ENCODE data around the gene ABCC3. TPM values are rescaled to one million over a fixed set of nuclear protein-coding genes. Genes with fewer than 3 reads are reported as not detected.
A peak's percentile ranks its signal among the peaks of the same experiment; 100 is the strongest.

The ABCC3 gene
- total and polyA plus RNA-seq, 9 of the 15 experiments (the other 6 are each of a cell fraction or from before 2014, with no cell fraction given): 0.03 to 1.6 (median 0.42) TPM; not detected in 5

DNA sequence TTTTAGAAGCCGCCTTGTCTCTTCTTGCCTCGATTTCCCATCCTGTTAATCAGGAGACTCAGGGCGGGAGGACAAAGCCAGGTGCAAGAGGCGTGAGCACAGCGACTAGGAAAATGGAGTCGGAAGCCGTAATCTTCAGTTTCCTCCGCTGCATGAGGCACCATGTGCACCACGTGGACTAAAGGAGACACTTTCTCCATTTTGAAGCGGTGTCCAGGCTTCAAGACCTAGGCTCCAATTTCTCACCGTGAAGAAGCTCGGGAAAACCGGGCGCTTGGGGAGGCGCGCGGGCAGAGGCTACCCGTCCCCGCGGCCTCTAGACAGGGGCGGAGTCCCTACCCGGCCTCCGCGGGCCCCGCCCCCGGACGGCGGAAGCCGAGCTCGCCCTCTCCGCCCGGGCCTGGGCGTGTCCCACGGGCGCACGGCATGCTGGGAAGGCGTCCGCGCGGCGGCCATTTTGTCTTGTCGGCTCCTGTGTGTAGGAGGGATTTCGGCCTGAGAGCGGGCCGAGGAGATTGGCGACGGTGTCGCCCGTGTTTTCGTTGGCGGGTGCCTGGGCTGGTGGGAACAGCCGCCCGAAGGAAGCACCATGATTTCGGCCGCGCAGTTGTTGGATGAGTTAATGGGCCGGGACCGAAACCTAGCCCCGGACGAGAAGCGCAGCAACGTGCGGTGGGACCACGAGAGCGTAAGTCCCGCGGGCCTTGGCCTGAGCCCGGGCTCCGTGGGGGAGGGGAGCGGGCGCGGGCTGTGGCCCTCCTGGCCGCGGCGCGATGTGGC is 84.7 kb downstream of the ABCC3 start, which contains the start of gene LUC7L3 (continued):
- TF ChIP-seq, protein P1, sequence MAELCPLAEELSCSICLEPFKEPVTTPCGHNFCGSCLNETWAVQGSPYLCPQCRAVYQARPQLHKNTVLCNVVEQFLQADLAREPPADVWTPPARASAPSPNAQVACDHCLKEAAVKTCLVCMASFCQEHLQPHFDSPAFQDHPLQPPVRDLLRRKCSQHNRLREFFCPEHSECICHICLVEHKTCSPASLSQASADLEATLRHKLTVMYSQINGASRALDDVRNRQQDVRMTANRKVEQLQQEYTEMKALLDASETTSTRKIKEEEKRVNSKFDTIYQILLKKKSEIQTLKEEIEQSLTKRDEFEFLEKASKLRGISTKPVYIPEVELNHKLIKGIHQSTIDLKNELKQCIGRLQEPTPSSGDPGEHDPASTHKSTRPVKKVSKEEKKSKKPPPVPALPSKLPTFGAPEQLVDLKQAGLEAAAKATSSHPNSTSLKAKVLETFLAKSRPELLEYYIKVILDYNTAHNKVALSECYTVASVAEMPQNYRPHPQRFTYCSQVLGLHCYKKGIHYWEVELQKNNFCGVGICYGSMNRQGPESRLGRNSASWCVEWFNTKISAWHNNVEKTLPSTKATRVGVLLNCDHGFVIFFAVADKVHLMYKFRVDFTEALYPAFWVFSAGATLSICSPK (IDR thresholded peaks at IDR 0.05; ENCODE audit: borderline replicate concordance): no peak
- TF ChIP-seq COPS2 (conservative IDR thresholded peaks at IDR 0.05): no peak
- TF ChIP-seq TAF1 (IDR thresholded peaks at IDR 0.05; ENCODE audit: control insufficient read depth, extremely low read depth, insufficient read depth, low read length, severe bottlenecking): peak; percentile 88
- peak; percentile 8 to 35; a peak in 2 of 4 replicates for TF ChIP-seq NONO (IDR thresholded peaks at IDR 0.05; ENCODE audit: low read depth in 2 of 2, low read length in 1 of 2)
- TF ChIP-seq TCF7L2 (IDR thresholded peaks at IDR 0.05; ENCODE audit: low read depth, low read length): no peak
- TF ChIP-seq ID3 (CRISPR knock-in tag; IDR thresholded peaks at IDR 0.05): no peak
- TF ChIP-seq ID3 (tag; IDR thresholded peaks at IDR 0.05): peak; percentile 78; the same call in 1 of the 2 replicates
- no peak for TF ChIP-seq ZNF408 (CRISPR knock-in tag; IDR thresholded peaks at IDR 0.05; ENCODE audit: low read depth)
- TF ChIP-seq NCOA2 (IDR thresholded peaks at IDR 0.05; ENCODE audit: partially characterized antibody in 2 of 2): no peak
- TF ChIP-seq PML (IDR thresholded peaks at IDR 0.05; ENCODE audit: low read length): peak; percentile 83
- peak; percentile 40; the same call in 1 of the 2 replicates for TF ChIP-seq MBD2 (IDR thresholded peaks at IDR 0.05; ENCODE audit: borderline replicate concordance, low read depth)
- no peak for TF ChIP-seq ZNF778 (CRISPR knock-in tag; IDR thresholded peaks at IDR 0.05)
- TF ChIP-seq MEF2D (tag; conservative IDR thresholded peaks at IDR 0.05; ENCODE audit: low read depth): no peak
- TF ChIP-seq ZFX (CRISPR knock-in tag; IDR thresholded peaks at IDR 0.05): peak; percentile 98
- TF ChIP-seq JUND (IDR thresholded peaks at IDR 0.05; ENCODE audit: borderline replicate concordance, low read depth, low read length): peak; percentile 37; the same call in 1 of the 2 replicates
- no peak; the same call in 2 of the 3 replicates for TF ChIP-seq JUND (tag; IDR thresholded peaks at IDR 0.05; ENCODE audit: borderline replicate concordance, low read depth, low read length)
- TF ChIP-seq ZSCAN32 (CRISPR knock-in tag; IDR thresholded peaks at IDR 0.05): no peak
- TF ChIP-seq ETS1 (conservative IDR thresholded peaks at IDR 0.05; ENCODE audit: control insufficient read depth, low read depth, low read length): no peak; the same call in 1 of the 2 replicates
- TF ChIP-seq ZNF583 (CRISPR knock-in tag; IDR thresholded peaks at IDR 0.05): no peak
- TF ChIP-seq CBFA2T2 (conservative IDR thresholded peaks at IDR 0.05): no peak; the same call in 1 of the 2 replicates
- peak; percentile 46; the same call in 1 of the 2 replicates for TF ChIP-seq HNRNPL (IDR thresholded peaks at IDR 0.05; ENCODE audit: low read depth, low read length)
- TF ChIP-seq ZNF766 (CRISPR knock-in tag; conservative IDR thresholded peaks at IDR 0.05): peak; percentile 75; the same call in 1 of the 2 replicates
- no peak for TF ChIP-seq DNMT1 (IDR thresholded peaks at IDR 0.05)
- TF ChIP-seq TARDBP (IDR thresholded peaks at IDR 0.05): no peak; the same call in 1 of the 2 replicates
- TF ChIP-seq POLR2A (conservative IDR thresholded peaks at IDR 0.05): peak; percentile 98
- TF ChIP-seq THRAP3 (IDR thresholded peaks at IDR 0.05; ENCODE audit: borderline replicate concordance): no peak
- TF ChIP-seq FOXJ3 (CRISPR knock-in tag; IDR thresholded peaks at IDR 0.05): no peak
- TF ChIP-seq E2F3 (CRISPR knock-in tag; IDR thresholded peaks at IDR 0.05): peak; percentile 44; the same call in 1 of the 2 replicates
